ENCODE results near the gene SMAP2.
A peak's percentile ranks its signal among the peaks of the same experiment; 100 is the strongest.

The SMAP2 gene

DNA sequence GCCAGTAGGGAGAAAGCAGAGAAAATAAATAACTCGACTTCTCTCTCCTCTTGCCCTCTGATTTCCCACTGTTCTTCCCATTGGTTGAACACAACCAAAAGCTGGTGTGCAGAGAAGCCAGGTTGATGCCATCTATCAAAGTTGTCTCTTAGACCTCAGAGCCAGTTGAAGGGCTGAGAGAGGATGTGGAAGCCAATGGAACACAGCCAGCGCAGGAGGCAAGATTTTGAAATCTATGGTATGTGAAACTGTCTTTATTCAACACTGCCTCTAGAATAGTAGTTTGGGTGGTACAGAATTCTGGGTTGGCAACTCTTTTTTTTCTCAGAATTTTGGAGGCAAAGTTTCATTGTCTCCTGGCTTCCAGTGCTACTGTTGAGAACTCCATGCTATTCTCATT lies 11.3 kb upstream of the SMAP2 start:
- H3K36me3 ChIP-seq (ENCODE audit: insufficient read depth, low read length), result no peaks in the 10 kb centered on the region
- no peak for DNase-seq (ENCODE audit: low read depth, low spot score)

DNA sequence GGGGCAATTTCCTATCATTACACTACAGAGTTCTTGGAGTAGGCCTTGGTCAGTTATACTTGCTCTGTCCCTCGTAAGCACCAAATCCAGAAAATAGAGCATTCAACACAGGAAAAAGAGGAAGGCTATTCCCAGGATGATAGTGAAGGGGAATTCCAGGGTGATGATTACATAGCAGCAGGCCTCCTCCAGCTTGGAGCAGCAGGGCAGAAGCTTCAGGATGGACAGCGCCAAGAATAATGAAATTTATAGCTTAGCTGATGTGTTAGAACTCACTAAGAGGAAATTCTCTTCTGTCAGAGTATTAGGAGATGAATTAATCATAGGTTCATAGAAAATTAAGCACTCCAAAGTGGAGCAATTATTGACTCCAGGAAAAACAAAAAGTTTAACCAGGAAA lies 10.8 kb upstream of the SMAP2 start:
- TF ChIP-seq FOXP2 (optimal IDR thresholded peaks at IDR 0.05; ENCODE audit: control extremely low read depth, extremely low read length, insufficient read depth), result no peak
- no peak for TF ChIP-seq POLR2AphosphoS5 (IDR thresholded peaks at IDR 0.05; ENCODE audit: borderline replicate concordance, low read depth, low read length)
- no peak for TF ChIP-seq EZH2 (IDR thresholded peaks at IDR 0.05)
- DNase-seq (ENCODE audit: low read depth, low spot score), result no peak
- no peaks in the 10 kb centered on the region for H3K36me3 ChIP-seq (ENCODE audit: insufficient read depth, low read length)
- H3K4me3 ChIP-seq, result no peak overlapping the region
- peaks cover 2% of the 10 kb centered on the region; the same call in 1 of the 2 replicates for H3K9me3 ChIP-seq (ENCODE audit: low read depth, low read length)
- H3K27ac ChIP-seq, result no peak overlapping the region
- no peak overlapping the region for H3K9ac ChIP-seq (ENCODE audit: insufficient read length)

More for the DNA sequence above, 11.3 kb upstream of the SMAP2 start:
- no peak overlapping the region for H3K9ac ChIP-seq (ENCODE audit: insufficient read length)
- no peak overlapping the region for H3K27ac ChIP-seq
- TF ChIP-seq POLR2AphosphoS5 (IDR thresholded peaks at IDR 0.05; ENCODE audit: borderline replicate concordance, low read depth, low read length), result no peak
- TF ChIP-seq FOXP2 (optimal IDR thresholded peaks at IDR 0.05; ENCODE audit: control extremely low read depth, extremely low read length, insufficient read depth), result no peak
- TF ChIP-seq EZH2 (IDR thresholded peaks at IDR 0.05), result no peak
- no peak overlapping the region for H3K4me3 ChIP-seq
- peaks cover 7% of the 10 kb centered on the region; the same call in 1 of the 2 replicates for H3K9me3 ChIP-seq (ENCODE audit: low read depth, low read length)

DNA sequence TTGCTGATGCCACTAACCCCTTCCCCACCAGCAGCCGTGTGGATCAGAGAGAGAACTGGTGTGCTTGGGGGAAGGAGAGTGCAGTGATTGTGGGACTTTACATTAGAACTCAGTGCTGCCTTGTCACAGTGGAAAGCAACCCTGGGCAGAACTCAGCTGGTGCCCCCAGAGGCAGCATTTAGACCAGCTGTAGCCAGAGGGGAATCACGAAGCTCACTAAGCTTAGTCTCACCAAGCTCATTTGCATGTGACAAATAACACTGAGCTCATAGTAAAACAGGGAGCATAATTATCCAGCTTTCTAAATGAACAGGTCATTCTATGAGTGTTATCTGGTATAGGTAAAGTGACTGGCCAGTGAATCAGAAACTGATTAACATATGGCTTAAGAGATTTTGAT lies 9.8 kb upstream of the SMAP2 start:
- Histone ChIP-seq H3K9me3 (ENCODE audit: low read depth, low read length) (no peaks in the 10 kb centered on the region), H3K9ac (ENCODE audit: insufficient read length) (no peak overlapping the region), H3K36me3 (ENCODE audit: insufficient read depth, low read length) (no peaks in the 10 kb centered on the region), H3K4me3 (no peak overlapping the region), H3K27ac (no peak overlapping the region)
- no peak for TF ChIP-seq POLR2AphosphoS5 (IDR thresholded peaks at IDR 0.05; ENCODE audit: borderline replicate concordance, low read depth, low read length)
- no peak for TF ChIP-seq EZH2 (IDR thresholded peaks at IDR 0.05)
- no peak for TF ChIP-seq FOXP2 (optimal IDR thresholded peaks at IDR 0.05; ENCODE audit: control extremely low read depth, extremely low read length, insufficient read depth)
- DNase-seq (ENCODE audit: low read depth, low spot score), result no peak

DNA sequence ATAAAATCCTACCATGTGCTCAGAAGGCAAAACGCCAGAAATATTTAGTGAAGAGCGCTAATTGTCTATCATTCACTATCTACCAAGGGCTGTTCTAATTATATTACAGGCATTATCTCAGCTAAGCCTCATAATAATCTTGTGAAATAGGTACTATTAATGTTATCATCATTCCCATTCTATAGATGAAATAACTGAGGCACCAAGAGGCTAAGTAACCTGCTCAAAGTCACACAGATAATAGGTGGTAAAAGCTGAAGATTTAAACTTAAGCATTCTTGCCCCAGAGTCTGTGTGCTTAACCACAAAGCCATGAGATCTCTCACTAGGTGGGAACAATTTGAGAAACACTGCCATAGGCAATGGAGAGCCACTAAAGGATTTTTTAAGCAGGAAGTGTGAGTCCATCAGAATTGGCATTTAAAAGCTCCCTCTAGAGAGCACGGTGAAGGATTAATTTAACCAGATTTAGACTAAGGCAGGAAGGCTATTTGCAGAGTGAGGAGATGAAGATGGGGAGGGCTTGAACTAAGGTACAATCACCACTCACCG lies 1.7 kb upstream of the SMAP2 start:
- TF ChIP-seq EZH2 (IDR thresholded peaks at IDR 0.05), result no peak
- TF ChIP-seq POLR2AphosphoS5 (IDR thresholded peaks at IDR 0.05; ENCODE audit: borderline replicate concordance, low read depth, low read length), result no peak
- TF ChIP-seq FOXP2 (optimal IDR thresholded peaks at IDR 0.05; ENCODE audit: control extremely low read depth, extremely low read length, insufficient read depth), result no peak
- peak overlapping the region; percentile 16; the same call in 1 of the 2 replicates for H3K27ac ChIP-seq
- no peaks in the 10 kb centered on the region for H3K9me3 ChIP-seq (ENCODE audit: low read depth, low read length)

DNA sequence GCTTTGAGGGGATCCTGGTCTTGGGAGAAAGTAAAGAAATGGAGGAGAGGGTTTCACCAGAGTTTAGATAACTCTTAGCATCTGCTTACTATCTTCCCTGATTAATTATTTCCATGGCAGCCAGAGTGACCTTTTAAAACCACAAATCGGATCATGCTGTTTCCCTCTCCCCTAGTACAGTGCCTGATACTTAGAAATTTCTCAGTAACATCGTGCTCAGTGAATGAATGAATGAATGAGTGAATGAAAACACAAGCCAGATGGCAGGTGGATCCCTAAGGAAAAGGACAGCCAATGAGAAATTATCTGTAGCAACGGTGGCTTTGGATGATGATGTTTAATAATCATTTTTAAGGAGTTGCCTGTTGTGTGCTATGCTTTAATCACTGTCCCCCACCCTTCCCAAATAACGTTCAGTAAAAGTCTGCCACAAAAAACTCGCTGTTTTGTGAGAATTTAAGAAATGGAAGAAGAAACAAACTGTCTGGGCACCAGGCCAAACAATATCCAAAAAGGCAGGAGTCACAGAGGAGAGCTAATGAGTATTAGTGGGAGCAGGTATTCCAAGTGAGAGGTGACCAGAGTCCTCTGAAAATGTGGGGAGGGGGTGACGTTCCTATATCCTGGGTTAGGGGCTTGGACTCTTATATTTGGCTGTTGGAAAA lies 737 bp upstream of the SMAP2 start:
- H3K36me3 ChIP-seq (ENCODE audit: insufficient read depth, low read length), result no peaks in the 10 kb centered on the region

More for the DNA sequence above, 1.7 kb upstream of the SMAP2 start:
- H3K4me3 ChIP-seq, result no peak overlapping the region
- H3K9ac ChIP-seq (ENCODE audit: insufficient read length), result no peak overlapping the region
- H3K36me3 ChIP-seq (ENCODE audit: insufficient read depth, low read length), result no peaks in the 10 kb centered on the region
- DNase-seq (ENCODE audit: low read depth, low spot score), result peak; percentile 53

DNA sequence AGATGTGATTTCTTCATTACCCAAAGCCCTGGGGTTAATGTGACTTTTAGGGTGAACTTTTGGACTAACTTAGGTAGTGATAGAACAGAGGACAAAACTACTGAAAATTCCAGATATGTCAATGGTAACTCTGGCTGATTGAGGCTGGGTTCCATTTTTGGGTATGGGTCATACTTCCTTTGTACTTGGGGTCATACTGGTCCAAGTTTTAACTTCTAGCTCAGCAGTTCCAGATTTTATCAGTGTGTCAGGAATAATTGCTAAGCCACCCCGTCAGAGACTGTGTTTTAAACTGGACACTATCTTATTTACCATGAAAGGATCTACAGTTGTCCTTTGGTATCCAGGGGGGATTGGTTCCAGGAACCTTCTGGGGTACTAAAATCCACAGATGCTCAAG lies 4.0 kb downstream of the SMAP2 start:
- Histone ChIP-seq H3K9me3 (ENCODE audit: low read depth, low read length) (no peaks in the 10 kb centered on the region), H3K27ac (no peak overlapping the region), H3K36me3 (ENCODE audit: insufficient read depth, low read length) (no peaks in the 10 kb centered on the region), H3K9ac (ENCODE audit: insufficient read length) (no peak overlapping the region), H3K4me3 (no peak overlapping the region)
- DNase-seq (ENCODE audit: low read depth, low spot score), result no peak
- no peak for TF ChIP-seq POLR2AphosphoS5 (IDR thresholded peaks at IDR 0.05; ENCODE audit: borderline replicate concordance, low read depth, low read length)

More for the DNA sequence above, 737 bp upstream of the SMAP2 start:
- peak overlapping the region; percentile 57; the same call in 1 of the 2 replicates for H3K27ac ChIP-seq
- H3K4me3 ChIP-seq, result peak overlapping the region; percentile 84
- no peak overlapping the region for H3K9ac ChIP-seq (ENCODE audit: insufficient read length)
- TF ChIP-seq POLR2AphosphoS5 (IDR thresholded peaks at IDR 0.05; ENCODE audit: borderline replicate concordance, low read depth, low read length), result no peak
- TF ChIP-seq FOXP2 (optimal IDR thresholded peaks at IDR 0.05; ENCODE audit: control extremely low read depth, extremely low read length, insufficient read depth), result no peak
- TF ChIP-seq EZH2 (IDR thresholded peaks at IDR 0.05), result no peak
- H3K9me3 ChIP-seq (ENCODE audit: low read depth, low read length), result no peaks in the 10 kb centered on the region
- no peak for DNase-seq (ENCODE audit: low read depth, low spot score)

DNA sequence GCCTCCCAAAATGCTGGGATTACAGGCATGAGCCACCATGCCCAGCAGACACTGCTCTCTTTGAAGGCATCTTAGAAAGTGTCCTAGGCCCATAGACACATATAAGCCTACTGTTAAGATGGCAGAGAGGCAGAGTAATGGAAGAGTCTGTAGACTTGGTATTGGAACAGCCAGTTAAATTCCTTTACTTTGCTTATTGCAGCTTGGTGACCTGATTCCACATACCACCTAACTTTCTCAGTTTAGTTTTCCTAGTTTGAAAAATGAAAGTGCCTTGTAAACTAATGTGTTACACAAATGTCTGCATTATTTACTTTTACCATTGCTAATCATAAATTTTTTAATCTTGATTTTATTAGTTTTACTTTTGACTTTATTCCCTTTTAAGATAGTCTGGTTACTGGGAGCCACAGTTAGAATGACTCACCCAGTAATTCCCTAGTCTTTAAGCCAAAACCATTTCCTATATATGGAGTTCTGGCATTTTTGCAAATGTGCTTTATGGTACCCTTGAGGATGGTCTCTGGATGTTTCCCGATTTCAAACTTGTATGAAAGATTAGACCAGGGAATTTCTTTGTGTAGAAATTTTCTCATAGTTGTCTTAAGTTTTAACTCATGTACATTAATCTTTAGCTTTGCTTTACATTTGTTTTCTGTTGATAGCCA lies 6.4 kb downstream of the SMAP2 start:
- no peaks in the 10 kb centered on the region for H3K36me3 ChIP-seq (ENCODE audit: insufficient read depth, low read length)
- TF ChIP-seq POLR2AphosphoS5 (IDR thresholded peaks at IDR 0.05; ENCODE audit: borderline replicate concordance, low read depth, low read length) (no peak), EZH2 (IDR thresholded peaks at IDR 0.05) (no peak), FOXP2 (optimal IDR thresholded peaks at IDR 0.05; ENCODE audit: control extremely low read depth, extremely low read length, insufficient read depth) (no peak)
- H3K4me3 ChIP-seq, result peak overlapping the region; percentile 27; the same call in 1 of the 2 replicates

DNA sequence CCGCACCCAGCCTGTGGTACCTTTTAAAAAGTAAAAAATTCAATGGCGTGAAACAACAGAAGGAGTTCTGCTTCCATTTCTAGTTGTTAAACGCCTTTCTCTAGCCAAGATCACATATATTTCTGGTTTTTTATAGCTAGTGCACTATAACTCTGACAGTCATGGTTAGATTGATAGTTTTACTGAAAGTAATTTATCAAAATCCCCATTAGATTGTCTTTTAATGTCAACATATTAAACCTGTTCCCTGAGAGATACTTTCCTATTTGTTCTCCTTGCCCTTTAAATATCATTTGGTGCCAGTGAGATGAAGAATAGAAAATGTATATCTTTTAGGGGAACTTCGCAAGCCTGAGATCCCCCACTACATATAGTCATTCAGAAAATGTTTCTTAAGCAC lies 7.3 kb downstream of the SMAP2 start:
- H3K9ac ChIP-seq (ENCODE audit: insufficient read length), result no peak overlapping the region
- no peaks in the 10 kb centered on the region for H3K9me3 ChIP-seq (ENCODE audit: low read depth, low read length)
- H3K36me3 ChIP-seq (ENCODE audit: insufficient read depth, low read length), result no peaks in the 10 kb centered on the region
- no peak for DNase-seq (ENCODE audit: low read depth, low spot score)
- no peak for TF ChIP-seq POLR2AphosphoS5 (IDR thresholded peaks at IDR 0.05; ENCODE audit: borderline replicate concordance, low read depth, low read length)
- no peak for TF ChIP-seq FOXP2 (optimal IDR thresholded peaks at IDR 0.05; ENCODE audit: control extremely low read depth, extremely low read length, insufficient read depth)
- no peak for TF ChIP-seq EZH2 (IDR thresholded peaks at IDR 0.05)
- H3K27ac ChIP-seq, result peak overlapping the region; percentile 78
- no peak overlapping the region for H3K4me3 ChIP-seq

More for the DNA sequence above, 6.4 kb downstream of the SMAP2 start:
- DNase-seq (ENCODE audit: low read depth, low spot score), result peak; percentile 60
- Histone ChIP-seq H3K9me3 (ENCODE audit: low read depth, low read length) (no peaks in the 10 kb centered on the region), H3K9ac (ENCODE audit: insufficient read length) (no peak overlapping the region), H3K27ac (peak overlapping the region; percentile 78)
